ENCODE data around the gene C11orf98.
"Not testable (repeated sequence)": the region's sequence is repeated elsewhere in the genome, so short reads cannot be mapped to it uniquely, and the experiment has no call there.

C11orf98 gene

GRCh38 chr11:62627713-62628112 lies 37.3 kb downstream of the C11orf98 start:
- Histone ChIP-seq H3K4me1 (ENCODE audit: control insufficient read depth, insufficient read depth, low read length) (no peaks in the 10 kb centered on the region), H3K27me3 (ENCODE audit: control insufficient read depth, insufficient read depth, low read length, poor library complexity, severe bottlenecking) (no peaks in the 10 kb centered on the region), H3K36me3 (ENCODE audit: control insufficient read depth, insufficient read depth, low read length) (peaks cover 63% of the 10 kb centered on the region), H3K4me3 (ENCODE audit: insufficient read depth, low read depth, low read length) (no peak overlapping the region), H3K9me3 (ENCODE audit: control insufficient read depth, low read length) (no peaks in the 10 kb centered on the region), H3K27ac (ENCODE audit: insufficient read depth, low read depth, low read length, poor library complexity, severe bottlenecking) (no peak overlapping the region)
- WGBS, 2 experiments, result 91 to 92% methylated on average over 3 of the region's 3 CpGs

GRCh38 chr11:62622476-62623089 lies 42.4 kb downstream of the C11orf98 start:
- H3K9me3 ChIP-seq (ENCODE audit: control insufficient read depth, low read length), result no peaks in the 10 kb centered on the region
- no peaks in the 10 kb centered on the region for H3K27me3 ChIP-seq (ENCODE audit: control insufficient read depth, insufficient read depth, low read length, poor library complexity, severe bottlenecking)
- no peak overlapping the region for H3K4me3 ChIP-seq (ENCODE audit: insufficient read depth, low read depth, low read length)
- WGBS, 2 experiments, result 90 to 92% methylated on average over 6 to 7 of the region's 7 CpGs
- H3K4me1 ChIP-seq (ENCODE audit: control insufficient read depth, insufficient read depth, low read length), result peaks cover 10% of the 10 kb centered on the region
- H3K27ac ChIP-seq (ENCODE audit: insufficient read depth, low read depth, low read length, poor library complexity, severe bottlenecking), result peak overlapping the region; percentile 66
- H3K36me3 ChIP-seq (ENCODE audit: control insufficient read depth, insufficient read depth, low read length), result peaks cover 19% of the 10 kb centered on the region

GRCh38 chr11:62621567-62622470 lies 43.2 kb downstream of the C11orf98 start, which contains the start of gene B3GAT3:
TSS of gene B3GAT3 (minus strand) at chr11:62621986. CDS start at chr11:62621947, 39 bp downstream.
- H3K4me3 ChIP-seq (ENCODE audit: insufficient read depth, low read depth, low read length), result peak within 1 kb of the TSS; percentile 69
- peaks cover 13% of the 10 kb centered on the region for H3K36me3 ChIP-seq (ENCODE audit: control insufficient read depth, insufficient read depth, low read length)
- H3K27me3 ChIP-seq (ENCODE audit: control insufficient read depth, insufficient read depth, low read length, poor library complexity, severe bottlenecking), result no peaks in the 10 kb centered on the region
- H3K9me3 ChIP-seq (ENCODE audit: control insufficient read depth, low read length), result no peaks in the 10 kb centered on the region
- peak within 1 kb of the TSS; percentile 66 for H3K27ac ChIP-seq (ENCODE audit: insufficient read depth, low read depth, low read length, poor library complexity, severe bottlenecking)
- peaks cover 10% of the 10 kb centered on the region for H3K4me1 ChIP-seq (ENCODE audit: control insufficient read depth, insufficient read depth, low read length)
- 2 to 3% methylated on average over 77 of the region's 77 CpGs for WGBS, 2 experiments

- H3K27ac ChIP-seq (ENCODE audit: insufficient read depth, low read depth, low read length, poor library complexity, severe bottlenecking), result peak overlapping the region; percentile 65
- peaks cover 10% of the 10 kb centered on the region for H3K4me1 ChIP-seq (ENCODE audit: control insufficient read depth, insufficient read depth, low read length)
- no peaks in the 10 kb centered on the region for H3K27me3 ChIP-seq (ENCODE audit: control insufficient read depth, insufficient read depth, low read length, poor library complexity, severe bottlenecking)
- H3K9me3 ChIP-seq (ENCODE audit: control insufficient read depth, low read length), result no peaks in the 10 kb centered on the region
- H3K36me3 ChIP-seq (ENCODE audit: control insufficient read depth, insufficient read depth, low read length), result peaks cover 7% of the 10 kb centered on the region
- 35 to 44% methylated on average over 7 to 8 of the region's 8 CpGs for WGBS, 2 experiments
- peak overlapping the region; percentile 69 for H3K4me3 ChIP-seq (ENCODE audit: insufficient read depth, low read depth, low read length)
Measured at GRCh38 chr11:62621027-62621566, 43.9 kb downstream of the C11orf98 start.

GRCh38 chr11:62616957-62617356 lies 48.1 kb downstream of the C11orf98 start:
- 95 to 98% methylated on average over 14 of the region's 14 CpGs for WGBS, 2 experiments
- H3K27me3 ChIP-seq (ENCODE audit: control insufficient read depth, insufficient read depth, low read length, poor library complexity, severe bottlenecking); H3K4me3 ChIP-seq (ENCODE audit: insufficient read depth, low read depth, low read length); H3K27ac ChIP-seq (ENCODE audit: insufficient read depth, low read depth, low read length, poor library complexity, severe bottlenecking); H3K36me3 ChIP-seq (ENCODE audit: control insufficient read depth, insufficient read depth, low read length); H3K9me3 ChIP-seq (ENCODE audit: control insufficient read depth, low read length); H3K4me1 ChIP-seq (ENCODE audit: control insufficient read depth, insufficient read depth, low read length): not testable (repeated sequence)

- peaks cover 6% of the 10 kb centered on the region for H3K27me3 ChIP-seq (ENCODE audit: control insufficient read depth, insufficient read depth, low read length, poor library complexity, severe bottlenecking)
- H3K27ac ChIP-seq (ENCODE audit: insufficient read depth, low read depth, low read length, poor library complexity, severe bottlenecking), result no peak overlapping the region
- 92 to 97% methylated on average over 7 of the region's 7 CpGs for WGBS, 2 experiments
- H3K4me3 ChIP-seq (ENCODE audit: insufficient read depth, low read depth, low read length), result no peak overlapping the region
- no peaks in the 10 kb centered on the region for H3K9me3 ChIP-seq (ENCODE audit: control insufficient read depth, low read length)
- H3K36me3 ChIP-seq (ENCODE audit: control insufficient read depth, insufficient read depth, low read length), result no peaks in the 10 kb centered on the region
- peaks cover 14% of the 10 kb centered on the region for H3K4me1 ChIP-seq (ENCODE audit: control insufficient read depth, insufficient read depth, low read length)
Measured at GRCh38 chr11:62615521-62615920, 49.5 kb downstream of the C11orf98 start.

- peaks cover 6% of the 10 kb centered on the region for H3K27me3 ChIP-seq (ENCODE audit: control insufficient read depth, insufficient read depth, low read length, poor library complexity, severe bottlenecking)
- no peak overlapping the region for H3K4me3 ChIP-seq (ENCODE audit: insufficient read depth, low read depth, low read length)
- 84 to 86% methylated on average over 8 of the region's 8 CpGs for WGBS, 2 experiments
- H3K27ac ChIP-seq (ENCODE audit: insufficient read depth, low read depth, low read length, poor library complexity, severe bottlenecking), result no peak overlapping the region
- no peaks in the 10 kb centered on the region for H3K9me3 ChIP-seq (ENCODE audit: control insufficient read depth, low read length)
- no peaks in the 10 kb centered on the region for H3K36me3 ChIP-seq (ENCODE audit: control insufficient read depth, insufficient read depth, low read length)
- H3K4me1 ChIP-seq (ENCODE audit: control insufficient read depth, insufficient read depth, low read length), result peaks cover 11% of the 10 kb centered on the region
Measured at GRCh38 chr11:62614275-62614674, 50.7 kb downstream of the C11orf98 start.

- H3K36me3 ChIP-seq (ENCODE audit: control insufficient read depth, insufficient read depth, low read length), result no peaks in the 10 kb centered on the region
- H3K9me3 ChIP-seq (ENCODE audit: control insufficient read depth, low read length), result no peaks in the 10 kb centered on the region
- peak overlapping the region; percentile 3 for H3K27ac ChIP-seq (ENCODE audit: insufficient read depth, low read depth, low read length, poor library complexity, severe bottlenecking)
- H3K4me3 ChIP-seq (ENCODE audit: insufficient read depth, low read depth, low read length), result no peak overlapping the region
- peaks cover 11% of the 10 kb centered on the region for H3K4me1 ChIP-seq (ENCODE audit: control insufficient read depth, insufficient read depth, low read length)
- H3K27me3 ChIP-seq (ENCODE audit: control insufficient read depth, insufficient read depth, low read length, poor library complexity, severe bottlenecking), result peaks cover 6% of the 10 kb centered on the region
- WGBS, 2 experiments, result 88% methylated on average over 15 of the region's 15 CpGs
Measured at GRCh38 chr11:62613291-62613778, 51.7 kb downstream of the C11orf98 start.

Data from ectodermal cell (in vitro differentiated cells).